Panc1 (cell line): ENCODE measurements around the gene CD207.

Experiments
- POLR2AphosphoS5 ChIP-seq: IDR thresholded peaks from 2 replicates; pipeline ENCODE4 v1.6.1; 2012; ENCODE audit warnings: mild to moderate bottlenecking, low read depth, low read length, moderate library complexity
- TF ChIP-seq, protein P1 (sequence below): fragments of 450-650 bp; IDR thresholded peaks from 2 replicates; pipeline ENCODE4 v1.5.1; 2017; ENCODE audit warnings: mild to moderate bottlenecking

DNA sequence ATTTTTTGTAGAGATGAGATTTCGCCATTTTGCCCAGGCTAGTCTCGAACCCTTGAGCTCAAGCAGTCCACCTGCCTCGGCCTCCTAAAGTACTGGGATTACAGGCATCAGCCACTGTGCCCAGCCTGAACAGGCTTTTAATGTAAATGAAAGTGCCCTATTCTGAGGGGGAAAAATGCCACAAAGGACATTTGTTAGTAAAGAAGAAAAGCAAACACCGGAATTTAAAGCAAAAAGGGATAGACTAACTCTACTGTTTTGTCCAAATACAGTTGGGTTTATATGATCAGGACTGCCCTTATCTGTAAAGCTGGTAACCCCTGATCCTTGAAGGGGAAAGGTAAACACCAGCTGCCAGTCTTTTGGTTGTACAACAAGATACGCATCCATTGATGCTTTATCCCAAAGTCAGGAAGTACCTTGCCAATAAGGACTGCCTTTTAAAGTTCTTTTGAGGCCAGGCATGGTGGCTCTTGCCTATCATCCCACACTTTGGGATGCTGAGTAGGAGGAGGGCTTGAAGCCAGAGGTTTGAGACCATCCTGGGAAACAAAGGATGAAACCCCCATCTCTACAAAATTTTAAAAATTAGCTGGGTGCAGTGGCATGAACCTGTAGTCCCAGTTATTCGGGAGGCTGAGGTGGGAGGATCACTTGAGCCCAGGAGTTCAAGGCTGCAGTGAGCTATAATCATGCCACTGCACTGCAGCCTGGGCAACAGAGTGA, 28.4 kb downstream of the CD207 start:
- TF ChIP-seq, protein P1, sequence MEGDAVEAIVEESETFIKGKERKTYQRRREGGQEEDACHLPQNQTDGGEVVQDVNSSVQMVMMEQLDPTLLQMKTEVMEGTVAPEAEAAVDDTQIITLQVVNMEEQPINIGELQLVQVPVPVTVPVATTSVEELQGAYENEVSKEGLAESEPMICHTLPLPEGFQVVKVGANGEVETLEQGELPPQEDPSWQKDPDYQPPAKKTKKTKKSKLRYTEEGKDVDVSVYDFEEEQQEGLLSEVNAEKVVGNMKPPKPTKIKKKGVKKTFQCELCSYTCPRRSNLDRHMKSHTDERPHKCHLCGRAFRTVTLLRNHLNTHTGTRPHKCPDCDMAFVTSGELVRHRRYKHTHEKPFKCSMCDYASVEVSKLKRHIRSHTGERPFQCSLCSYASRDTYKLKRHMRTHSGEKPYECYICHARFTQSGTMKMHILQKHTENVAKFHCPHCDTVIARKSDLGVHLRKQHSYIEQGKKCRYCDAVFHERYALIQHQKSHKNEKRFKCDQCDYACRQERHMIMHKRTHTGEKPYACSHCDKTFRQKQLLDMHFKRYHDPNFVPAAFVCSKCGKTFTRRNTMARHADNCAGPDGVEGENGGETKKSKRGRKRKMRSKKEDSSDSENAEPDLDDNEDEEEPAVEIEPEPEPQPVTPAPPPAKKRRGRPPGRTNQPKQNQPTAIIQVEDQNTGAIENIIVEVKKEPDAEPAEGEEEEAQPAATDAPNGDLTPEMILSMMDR = no peak
- TF ChIP-seq POLR2AphosphoS5 = no peak
